Heart left ventricle (tissue), 16 donors: ENCODE measurements around the gene INHA. TPM values are rescaled to one million over a fixed set of nuclear protein-coding genes. Genes with fewer than 3 reads are reported as not detected.

Experiments used
- ATAC-seq, 4 donors: fragments of 200-7000 bp; cut with Tn5 transposase; one replicate each; pipeline ENCODE4 v1.9.1; 2020 to 2022; ENCODE audit warnings: moderate library complexity in 4 of 4, mild to moderate bottlenecking in 3 of 4, moderate number of reproducible peaks in 1 of 4
- DNase-seq, 5 donors: peaks; one replicate each; pipeline ENCODE4 v3.0.0-alpha.2; 2020
- H3K27ac ChIP-seq, 12 donors: fragments of 200-600 bp; sonication (generic) in 4 of 12; one replicate each; pipeline versions ENCODE4 v1.5.0 to v1.8.0; 2016 to 2022; ENCODE audit warnings: mild to moderate bottlenecking in 2 of 12
- H3K27me3 ChIP-seq, 9 donors: fragments of 200-600 bp; sonication (generic) in 2 of 9; one replicate each; pipeline versions ENCODE4 v1.5.1 to v1.8.0; 2016 to 2022; ENCODE audit warnings: mild to moderate bottlenecking in 3 of 9
- H3K36me3 ChIP-seq, 9 donors: fragments of 200-600 bp; sonication (generic) in 2 of 9; one replicate each; pipeline versions ENCODE4 v1.5.0 to v1.8.0; 2018 to 2022; ENCODE audit warnings: mild to moderate bottlenecking in 2 of 9
- H3K4me1 ChIP-seq, 12 donors: fragments of 200-600 bp; sonication (generic) in 4 of 12; one replicate each; pipeline versions ENCODE4 v1.5.0 to v1.8.0; 2016 to 2022; ENCODE audit warnings: mild to moderate bottlenecking in 3 of 12
- H3K4me3 ChIP-seq, 12 donors: fragments of 200-600 bp; sonication (generic) in 4 of 12; one replicate each; pipeline versions ENCODE4 v1.5.0 to v1.8.0; 2017 to 2022; ENCODE audit warnings: mild to moderate bottlenecking in 9 of 12, moderate library complexity in 4 of 12
- H3K9me3 ChIP-seq, 12 donors: fragments of 200-600 bp; sonication (generic) in 4 of 12; one replicate each; pipeline versions ENCODE4 v1.5.0 to v1.8.0; 2016 to 2022; ENCODE audit warnings: mild to moderate bottlenecking in 1 of 12
- POLR2A ChIP-seq, 2 donors: fragments of 450-650 bp; IDR thresholded peaks; one replicate each; pipeline ENCODE4 v1.6.1; 2017; ENCODE audit warnings: antibody characterized with exemption in 2 of 2, mild to moderate bottlenecking in 2 of 2, moderate library complexity in 2 of 2
- WGBS, 4 donors: extraction: QIAGEN DNeasy Blood & Tissue Kit in 2 of 4; methylation state at CpG; one replicate each; pipeline versions ENCODE4 v1.1.5 to v1.1.7; 2013 to 2018; 5-methylcytosine and 5-hydroxymethylcytosine counted together
- intact Hi-C, 10 donors: fragments of 100-400 bp; cut with DNase I; formaldehyde crosslinking; loops; one replicate each; pipeline versions ENCODE4 v1.11.1 to v1.14.2; 2022
- polyA plus RNA-seq, 2 donors: library from polyadenylated mRNA; stranded (reverse); fragments of 200-250 nt; gene quantifications; one replicate each; pipeline ENCODE4 v1.2.3, GENCODE V29; 2013
- total RNA-seq, 9 donors: library from RNA; depleted of rRNA in 2 of 9; stranded (reverse); fragments of >200 nt in 2 of 9; fragmentation: NEBNext Ultra II Directional in 3 of 9; extraction: Animal tissue kit (Norgen Biotek cat#: 25700) in 3 of 9; gene quantifications; one replicate each; pipeline versions ENCODE4 v1.1.0 to v1.2.4, GENCODE V29; 2016 to 2023
- TF ChIP-seq, protein P1 (sequence below), 12 donors: fragments of 200-600 bp; sonication (generic) in 4 of 12; IDR thresholded peaks; one replicate each; pipeline versions ENCODE4 v1.5.0 to v1.8.0; 2018 to 2022; ENCODE audit warnings: antibody characterized with exemption in 12 of 12, mild to moderate bottlenecking in 5 of 12
- donor health status: ischemic (EF 13 %, LVEDD 7.1; RV severe dilation, severe dysfunction).
- donor health status: healthy with polysubstance abuse.
- donor health status: DM: no; HTN: yes; CAD: no.
- donor health status: DM: no; HTN: no; CAD: no.
- donor health status: ischemic (EF 25% LVEDD 6.9; RV normal size, moderate dysfunction).
- donor health status: ischemic (EF 25% LVEDD 5.7; RV mildly dilated, moderate dysfunction).
- donor health status: healthy.
- donor health status: DM: yes; HTN: yes; CAD: no.
- donor health status: ischemic (EF 35%, LVEDD 5.7; RV mildly dilated, moderate dysfunction).
- donor health status: nonischemic (EF 11% LVEDD 7.7; RV severe dilation, severe dysfunction).
- donor health status: DM: yes; HTN: yes; CAD: no.
- donor health status: PGD.
- donor health status: ischemic (EF 29% LVEDD 5.4; RV normal size, mild dysfunction).
- donor health status: nonischemic (EF 23%, LVEDD 6.1; RV moderate dilation, normal function).

Gene INHA
- total and polyA plus RNA-seq, 11 donors, result 0.52 to 14.2 (median 1.9) TPM

DNA sequence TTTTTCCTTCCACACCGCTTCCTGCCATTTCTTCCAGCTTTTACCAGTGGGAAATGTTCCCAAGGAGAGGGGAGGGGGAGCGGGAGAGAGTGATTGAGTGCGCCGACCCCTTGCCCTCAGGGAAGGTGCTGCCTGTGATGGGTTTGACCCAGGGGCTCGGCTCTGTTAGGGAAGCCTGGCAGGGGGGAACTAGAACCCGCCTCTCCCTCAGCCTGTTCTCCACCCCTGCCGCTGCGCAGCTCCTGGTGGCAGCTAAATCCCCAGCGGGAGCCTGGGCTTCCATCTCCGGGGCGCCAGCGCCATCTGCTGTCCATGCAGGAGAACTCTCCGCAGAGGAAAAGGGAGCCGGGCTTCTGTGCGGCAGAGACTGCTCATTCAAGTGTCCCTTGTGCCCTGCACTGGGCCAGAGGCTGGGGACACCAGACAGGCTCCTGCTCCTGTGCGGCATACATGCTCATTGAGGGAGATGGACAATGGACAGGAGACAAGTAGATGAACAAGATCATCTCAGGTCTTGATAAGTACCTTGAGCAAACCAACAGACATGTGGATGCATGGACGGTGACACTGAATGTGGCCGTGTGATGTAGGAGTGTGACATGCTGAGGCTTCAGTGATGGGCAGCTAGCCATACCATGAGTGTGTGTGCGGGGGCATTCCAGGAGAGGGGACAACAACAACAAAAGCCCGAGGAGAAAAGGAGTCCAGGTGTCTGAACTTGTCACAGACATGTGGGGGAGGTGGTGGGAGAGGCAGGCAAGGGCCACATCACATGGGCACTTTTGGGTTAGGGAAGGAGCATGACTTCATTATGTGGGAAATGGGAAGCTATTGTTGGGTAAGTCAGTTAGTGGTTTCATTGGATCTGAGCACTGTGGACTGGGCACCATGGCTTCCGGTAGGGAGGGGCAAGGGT lies 41.8 kb upstream of the INHA start:
- intact Hi-C loops, result loop anchor here in 9 of 10 donors (1.0 to 5.0 kb wide), 9 partner anchors 33 to 128 kb away; partner anchors contain the start of gene GMPPA (in 1 of the 9)
- 10 to 20% (median 15%) methylated on average over 12 to 21 of the region's 21 CpGs for WGBS, 4 donors
- no peaks in the 10 kb centered on the region for H3K9me3 ChIP-seq
- H3K4me3 ChIP-seq, result peak overlapping the region in 3 of 12 donors; percentile 15 to 40 (median 26)
- DNase-seq (peak; percentile 82 to 92 (median 84)), ATAC-seq (peak; percentile 69 to 88 (median 82))
- peaks cover 0 to 26% (median 13%) of the 10 kb centered on the region in 12 donors for H3K4me1 ChIP-seq
- no peak for TF ChIP-seq POLR2A (IDR thresholded peaks at IDR 0.05)
- TF ChIP-seq, protein P1, sequence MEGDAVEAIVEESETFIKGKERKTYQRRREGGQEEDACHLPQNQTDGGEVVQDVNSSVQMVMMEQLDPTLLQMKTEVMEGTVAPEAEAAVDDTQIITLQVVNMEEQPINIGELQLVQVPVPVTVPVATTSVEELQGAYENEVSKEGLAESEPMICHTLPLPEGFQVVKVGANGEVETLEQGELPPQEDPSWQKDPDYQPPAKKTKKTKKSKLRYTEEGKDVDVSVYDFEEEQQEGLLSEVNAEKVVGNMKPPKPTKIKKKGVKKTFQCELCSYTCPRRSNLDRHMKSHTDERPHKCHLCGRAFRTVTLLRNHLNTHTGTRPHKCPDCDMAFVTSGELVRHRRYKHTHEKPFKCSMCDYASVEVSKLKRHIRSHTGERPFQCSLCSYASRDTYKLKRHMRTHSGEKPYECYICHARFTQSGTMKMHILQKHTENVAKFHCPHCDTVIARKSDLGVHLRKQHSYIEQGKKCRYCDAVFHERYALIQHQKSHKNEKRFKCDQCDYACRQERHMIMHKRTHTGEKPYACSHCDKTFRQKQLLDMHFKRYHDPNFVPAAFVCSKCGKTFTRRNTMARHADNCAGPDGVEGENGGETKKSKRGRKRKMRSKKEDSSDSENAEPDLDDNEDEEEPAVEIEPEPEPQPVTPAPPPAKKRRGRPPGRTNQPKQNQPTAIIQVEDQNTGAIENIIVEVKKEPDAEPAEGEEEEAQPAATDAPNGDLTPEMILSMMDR (IDR thresholded peaks at IDR 0.05), result peak; percentile 92 to 98 (median 95)
- H3K27me3 ChIP-seq, result peaks cover 0 to 48% (median 11%) of the 10 kb centered on the region in 9 donors
- no peak overlapping the region for H3K27ac ChIP-seq
- H3K36me3 ChIP-seq, result no peaks in the 10 kb centered on the region

DNA sequence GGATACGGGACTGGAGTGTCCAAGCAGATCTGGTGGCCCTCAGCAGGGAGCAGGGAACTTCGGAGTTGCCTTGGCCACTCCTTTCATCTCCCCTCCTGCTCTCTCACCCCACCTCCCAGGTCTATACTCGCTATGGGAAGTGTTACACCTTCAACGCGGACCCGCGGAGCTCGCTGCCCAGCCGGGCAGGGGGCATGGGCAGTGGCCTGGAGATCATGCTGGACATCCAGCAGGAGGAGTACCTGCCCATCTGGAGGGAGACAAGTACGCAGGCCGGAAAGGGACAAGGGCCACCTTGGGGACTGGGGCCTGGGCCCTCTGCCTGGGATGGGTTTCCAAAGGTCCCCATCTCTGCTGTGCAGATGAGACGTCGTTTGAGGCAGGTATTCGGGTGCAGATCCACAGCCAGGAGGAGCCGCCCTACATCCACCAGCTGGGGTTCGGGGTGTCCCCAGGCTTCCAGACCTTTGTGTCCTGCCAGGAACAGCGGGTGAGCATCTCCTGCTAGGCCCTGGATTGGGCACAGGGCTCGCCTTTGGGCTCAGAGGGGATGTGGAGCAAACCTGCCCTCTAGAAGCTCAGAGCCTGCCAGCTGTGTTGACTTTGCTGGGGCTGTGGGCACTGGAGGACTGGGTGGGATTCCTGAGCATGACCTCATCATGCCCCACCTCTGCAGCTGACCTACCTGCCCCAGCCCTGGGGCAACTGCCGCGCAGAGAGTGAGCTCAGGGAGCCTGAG lies 40.3 kb upstream of the INHA start:
- Histone ChIP-seq H3K9me3 (no peaks in the 10 kb centered on the region), H3K36me3 (no peaks in the 10 kb centered on the region), H3K27me3 (peaks cover 0 to 34% (median 3%) of the 10 kb centered on the region in 9 donors), H3K4me1 (peaks cover 0 to 13% (median 8%) of the 10 kb centered on the region in 12 donors), H3K27ac (no peak overlapping the region), H3K4me3 (no peak overlapping the region)
- intact Hi-C loops, result loop anchor here in 9 of 10 donors (2.0 to 5.0 kb wide), 6 partner anchors 35 to 131 kb away; partner anchors contain the start of gene GMPPA (in 1 of the 9)
- DNase-seq (no peak), ATAC-seq (no peak)
- WGBS, 4 donors, result 75 to 86% (median 79%) methylated on average over 16 to 20 of the region's 20 CpGs
- TF ChIP-seq, protein P1 (IDR thresholded peaks at IDR 0.05), result no peak
- no peak for TF ChIP-seq POLR2A (IDR thresholded peaks at IDR 0.05)

DNA sequence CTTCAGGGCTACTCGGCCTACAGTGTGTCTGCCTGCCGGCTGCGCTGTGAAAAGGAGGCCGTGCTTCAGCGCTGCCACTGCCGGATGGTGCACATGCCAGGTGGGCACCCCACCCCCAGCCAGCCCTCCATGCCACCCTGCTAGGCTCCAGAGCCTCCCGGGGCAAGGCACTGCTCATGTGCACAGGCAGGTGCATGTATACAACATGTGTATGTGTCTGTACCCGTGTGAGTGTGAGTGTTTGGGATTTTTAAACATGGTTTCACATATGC lies 39.8 kb upstream of the INHA start:
- TF ChIP-seq, protein P1 (IDR thresholded peaks at IDR 0.05), result no peak
- no peak for TF ChIP-seq POLR2A (IDR thresholded peaks at IDR 0.05)
- Histone ChIP-seq H3K27ac (no peak overlapping the region), H3K27me3 (peaks cover 0 to 28% (median 7%) of the 10 kb centered on the region in 9 donors), H3K36me3 (no peaks in the 10 kb centered on the region), H3K4me1 (peaks cover 0 to 10% (median 5%) of the 10 kb centered on the region in 12 donors), H3K4me3 (no peak overlapping the region), H3K9me3 (no peaks in the 10 kb centered on the region)
- no peak for ATAC-seq
- intact Hi-C loops, result loop anchor here in 4 of 10 donors (2.0 to 5.0 kb wide), 4 partner anchors 35 to 132 kb away; partner anchors contain the start of gene GMPPA (in 1 of the 4)
- no peak for DNase-seq
- WGBS, 4 donors, result 86 to 95% (median 89%) methylated on average over 6 to 8 of the region's 8 CpGs
